Dedifferentiated amniotic fluid mesenchymal stem cell (primary cell): ENCODE data around the gene PLXND1.

Experiments
- DNase-seq: peaks from one replicate; pipeline ENCODE4 v3.0.0-alpha.2; 2016; ENCODE audit errors: extremely low spot score

Gene PLXND1

DNA sequence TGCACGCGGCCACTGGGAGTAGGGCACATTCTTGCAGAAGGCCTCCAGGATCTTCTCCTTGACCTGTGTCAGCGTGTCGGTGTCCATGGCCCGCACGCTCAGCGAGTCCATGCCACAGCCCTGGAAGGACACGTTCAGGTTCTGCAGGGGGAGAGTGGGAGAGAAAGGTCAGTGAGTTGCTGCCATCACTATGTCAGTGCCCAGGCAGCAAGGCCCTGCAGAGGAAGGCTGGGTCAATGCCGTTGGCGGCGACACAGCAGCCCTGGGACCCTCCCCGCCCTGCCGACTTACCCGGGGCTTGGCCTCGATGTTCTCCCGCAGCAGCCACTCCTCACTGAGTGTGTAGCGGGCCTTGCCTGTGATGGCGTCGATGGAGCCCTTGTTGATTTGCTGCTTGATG lies 43.7 kb downstream of the PLXND1 start:
- DNase-seq, result no peak

DNA sequence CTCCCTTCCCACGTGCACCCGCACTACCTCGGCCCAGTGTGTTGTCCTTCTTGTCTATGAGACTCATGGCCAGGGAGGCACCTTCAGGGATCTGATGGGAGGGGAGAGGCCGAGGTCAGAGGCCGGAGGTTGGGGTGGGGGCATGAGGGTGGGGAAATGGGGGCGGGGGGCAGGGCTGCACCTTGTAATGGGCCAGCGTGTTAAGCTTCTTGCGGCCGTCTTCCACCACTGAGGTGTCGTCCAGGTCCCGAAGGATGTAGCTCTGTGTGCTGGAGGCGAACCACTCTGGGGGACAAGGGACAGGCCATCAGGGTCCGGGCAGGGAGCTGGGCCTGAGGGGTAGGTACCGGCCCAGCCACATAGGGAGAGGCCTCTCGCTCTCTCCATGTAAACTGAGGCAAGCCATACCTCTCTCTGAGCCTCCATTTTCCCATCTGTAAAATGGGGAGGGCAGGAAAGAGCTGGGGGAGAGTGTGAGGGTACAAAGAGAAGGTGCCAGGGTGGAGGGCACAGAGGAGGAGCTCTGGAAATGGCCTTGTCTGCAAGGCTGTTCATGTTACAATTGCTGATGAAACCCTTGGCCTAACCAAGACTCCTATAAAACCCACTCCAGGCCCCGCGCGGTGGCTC lies 44.7 kb downstream of the PLXND1 start:
- DNase-seq, result no peak

DNA sequence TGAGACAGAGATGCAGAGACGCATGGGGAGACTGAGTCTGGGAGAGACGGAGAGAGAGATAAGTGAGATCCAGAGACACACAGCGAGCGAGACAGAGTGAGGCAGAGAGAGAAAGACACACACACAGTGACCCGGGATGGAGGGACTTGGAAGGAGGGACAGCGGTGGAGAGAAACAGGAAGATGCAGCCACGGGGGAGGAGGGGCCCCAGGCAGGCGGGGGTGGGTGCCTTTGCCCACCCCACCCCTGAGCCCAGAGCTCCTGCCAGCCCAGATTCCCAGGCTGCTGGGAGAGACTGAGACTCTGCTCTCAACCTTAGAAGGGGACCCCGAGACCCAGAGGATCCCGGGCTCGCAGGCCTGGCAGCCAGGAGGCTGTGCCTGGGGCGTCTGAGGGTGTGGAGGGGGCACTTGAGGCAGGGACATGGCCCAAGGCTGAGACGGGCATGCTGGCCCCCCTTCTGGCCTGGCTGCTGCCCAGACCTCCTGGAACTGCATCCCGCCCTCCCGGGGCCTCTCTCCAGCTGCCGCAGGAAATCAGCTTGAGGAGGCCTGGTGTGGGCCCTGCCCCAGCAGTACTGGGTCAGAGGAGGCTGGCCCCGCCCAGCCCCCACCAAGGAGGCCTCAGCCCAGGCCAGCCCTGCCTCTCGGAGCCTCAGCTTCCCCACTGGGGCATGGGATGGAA lies 45.4 kb downstream of the PLXND1 start:
- peak; percentile 83 for DNase-seq

DNA sequence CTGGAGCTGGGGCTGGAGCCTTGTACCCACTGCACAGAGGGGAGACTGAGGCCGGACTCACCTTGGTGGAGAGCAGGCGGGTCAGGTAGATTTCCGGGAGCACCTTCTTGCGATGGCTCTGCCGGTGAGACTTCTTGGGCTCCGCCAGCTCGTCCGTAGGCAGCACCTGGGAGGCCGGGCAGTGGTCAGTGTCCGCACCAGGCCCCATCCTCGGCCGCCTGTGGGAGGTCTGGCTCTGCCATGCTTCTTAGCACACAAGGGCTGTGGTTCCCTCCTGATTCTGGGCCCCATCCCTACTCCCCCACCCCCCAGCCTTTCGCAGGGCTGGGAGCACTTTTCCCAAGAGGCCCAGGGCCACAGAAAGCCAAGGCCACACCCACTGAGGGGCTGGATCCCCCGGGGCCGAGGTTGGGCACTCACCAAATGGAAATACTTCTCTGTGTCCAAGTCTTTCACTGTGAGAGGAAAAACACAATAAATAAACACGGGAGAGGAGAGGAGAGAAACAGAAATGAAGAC lies 46.1 kb downstream of the PLXND1 start:
- peak; percentile 62 for DNase-seq

DNA sequence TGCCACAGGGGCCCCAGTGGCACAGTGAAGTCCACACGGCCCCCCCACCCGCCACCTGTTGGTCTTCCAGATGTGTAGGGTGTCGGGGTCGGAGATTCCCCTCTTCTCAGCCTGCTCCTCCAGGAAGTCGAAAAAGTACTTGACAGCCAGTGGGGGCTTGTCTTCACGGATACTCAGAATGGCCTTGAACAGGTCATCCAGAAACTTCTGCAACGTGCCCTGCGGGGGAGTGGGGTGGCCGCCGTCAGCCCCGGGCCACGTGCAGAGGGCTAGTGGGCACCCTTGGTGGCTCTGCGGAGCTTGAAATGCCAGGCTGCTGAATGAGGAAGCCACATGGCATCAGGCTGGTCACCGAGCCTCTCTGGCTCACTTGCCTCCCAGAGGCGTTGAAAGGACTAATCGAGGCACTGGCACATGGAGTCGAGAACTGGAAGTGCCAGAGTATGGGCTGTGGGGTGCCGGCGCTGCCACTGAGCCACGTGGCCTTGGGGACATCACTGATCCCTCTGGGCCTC lies 46.9 kb downstream of the PLXND1 start:
- DNase-seq, result no peak

DNA sequence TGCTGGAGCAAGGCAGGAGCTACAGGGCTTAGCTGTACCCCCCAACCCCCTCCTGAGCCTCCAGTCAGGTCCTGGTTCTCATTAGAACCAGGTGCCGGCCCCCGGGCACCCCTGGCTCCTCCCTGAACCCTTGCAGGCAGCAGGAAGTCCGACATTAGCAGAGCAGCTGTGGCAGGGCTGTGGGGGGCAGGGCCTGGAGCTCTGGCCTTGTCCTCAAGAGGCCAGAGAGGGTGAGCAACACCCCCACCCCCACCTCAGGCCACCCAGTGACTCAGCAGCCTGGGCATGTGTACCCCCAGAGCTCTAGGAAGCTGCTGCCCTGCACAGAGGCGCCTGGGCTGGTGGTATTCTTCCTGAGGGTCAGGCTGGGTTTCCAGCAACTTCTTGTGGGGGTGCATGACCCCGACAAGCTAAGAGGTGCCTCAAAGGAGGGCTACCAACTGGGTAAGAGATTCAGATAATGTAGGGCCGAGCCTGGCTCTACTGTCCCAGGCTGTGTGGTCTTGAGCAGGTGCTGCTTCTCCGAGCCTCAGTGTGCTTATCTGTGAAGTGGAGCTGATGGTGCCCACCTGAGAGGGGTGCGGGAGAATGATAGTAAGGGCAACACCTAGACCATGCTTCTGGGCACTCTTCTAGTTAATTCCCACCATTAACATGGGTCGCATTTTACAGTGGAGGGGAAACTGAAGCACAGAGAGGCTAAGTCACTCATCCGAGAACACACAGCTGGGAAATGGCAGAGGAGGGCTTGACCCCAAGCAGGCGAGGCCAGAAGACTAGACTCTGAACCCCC lies 47.5 kb downstream of the PLXND1 start:
- DNase-seq, result no peak

DNA sequence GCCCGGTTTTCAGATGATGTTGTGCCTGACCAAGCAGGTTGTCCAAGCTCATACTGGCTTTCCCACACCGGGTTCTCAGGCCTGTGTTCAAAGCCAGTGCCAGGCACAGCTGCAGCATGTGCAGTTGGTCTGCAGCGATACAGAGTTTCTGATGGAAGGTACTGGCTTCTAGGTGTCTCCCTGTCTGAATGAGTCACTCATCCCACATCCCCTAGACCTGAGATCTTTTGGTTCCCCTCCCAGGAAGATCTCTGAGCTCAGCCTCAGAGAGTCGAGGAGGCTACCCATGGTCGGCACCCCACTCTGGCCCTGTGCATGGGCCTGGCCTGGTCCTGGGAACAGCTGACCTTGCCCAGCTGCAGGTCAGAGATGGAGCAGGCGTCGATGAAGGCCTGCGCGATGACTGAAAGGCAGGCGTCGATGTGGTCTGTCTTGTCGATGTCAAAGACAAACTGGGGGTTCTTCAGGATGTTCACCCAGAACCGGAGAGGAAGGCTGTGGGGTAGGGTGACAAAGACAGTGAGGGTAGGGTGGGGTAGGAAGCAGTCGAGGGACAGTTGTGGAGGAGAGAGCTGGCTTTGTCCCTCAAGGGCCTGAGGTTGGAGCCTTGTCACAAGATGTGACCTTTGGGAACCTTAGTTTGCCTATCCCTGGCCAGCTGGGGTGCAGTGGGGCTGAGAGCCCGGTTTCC lies 48.2 kb downstream of the PLXND1 start:
- DNase-seq, result no peak

DNA sequence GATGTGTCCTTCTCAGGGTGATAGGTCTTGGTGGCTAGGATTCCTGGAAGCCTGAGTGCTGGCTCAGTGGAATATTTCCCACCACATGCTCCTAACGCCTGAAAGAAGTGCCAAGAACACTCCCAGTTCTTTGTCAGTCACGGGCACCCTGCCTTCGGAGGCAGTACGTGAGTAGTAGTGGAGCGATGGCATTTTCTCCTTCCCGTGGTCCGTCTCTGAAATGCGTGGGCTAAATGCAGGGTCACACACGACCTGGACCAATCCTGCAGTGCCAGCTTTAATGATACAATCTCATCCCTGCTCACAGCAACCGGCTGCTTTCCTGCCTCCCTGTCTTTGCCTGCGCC lies 49.0 kb downstream of the PLXND1 start:
- DNase-seq, result no peak

DNA sequence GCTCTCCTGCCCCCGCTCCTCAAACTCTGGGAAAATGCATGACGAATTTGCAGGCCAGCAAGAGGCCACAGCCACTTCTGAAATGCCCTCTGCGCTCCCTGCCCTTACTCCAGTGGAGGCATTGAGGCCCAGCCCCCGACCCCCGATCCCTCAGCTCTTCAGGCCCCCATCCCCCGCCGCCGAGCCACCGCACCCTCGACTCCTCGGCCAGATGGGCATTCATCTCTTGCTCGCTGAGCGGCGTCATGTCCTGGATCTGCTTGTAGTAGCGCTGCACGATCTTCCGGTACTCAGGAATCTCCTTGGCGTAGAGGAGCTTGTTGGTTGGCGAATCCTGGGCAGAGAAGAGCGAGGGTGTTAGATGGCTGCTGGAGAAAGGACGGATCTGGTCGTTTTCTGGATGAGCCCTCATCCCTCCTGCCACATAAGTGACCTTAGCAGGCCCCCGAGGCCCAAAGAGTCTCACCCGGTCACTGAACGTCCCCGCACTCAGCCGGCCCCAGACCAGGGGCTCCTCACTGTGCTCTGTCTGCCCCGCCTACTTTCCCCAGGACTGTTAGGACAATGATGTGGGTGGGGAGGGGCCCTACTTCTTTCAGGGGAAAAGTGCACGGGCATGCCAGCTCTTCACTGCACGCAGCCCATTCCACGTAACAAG lies 49.5 kb downstream of the PLXND1 start:
- no peak for DNase-seq

DNA sequence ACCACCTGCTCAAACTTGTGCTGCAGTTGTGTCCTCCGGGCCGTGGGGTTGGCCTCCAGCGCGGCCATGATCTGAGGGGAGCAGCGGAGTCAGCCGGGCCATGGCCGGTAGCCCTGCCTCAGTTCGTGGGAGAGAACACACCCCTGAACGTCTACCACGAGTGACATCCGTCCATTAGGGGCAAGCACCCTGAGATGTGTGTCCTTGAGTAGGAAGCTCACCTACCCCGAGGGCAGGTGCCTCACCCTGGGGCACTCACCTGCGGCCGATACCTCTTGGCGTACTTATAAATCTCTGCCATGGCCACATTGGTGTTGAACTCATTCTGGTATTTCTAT lies 50.1 kb downstream of the PLXND1 start:
- no peak for DNase-seq

DNA sequence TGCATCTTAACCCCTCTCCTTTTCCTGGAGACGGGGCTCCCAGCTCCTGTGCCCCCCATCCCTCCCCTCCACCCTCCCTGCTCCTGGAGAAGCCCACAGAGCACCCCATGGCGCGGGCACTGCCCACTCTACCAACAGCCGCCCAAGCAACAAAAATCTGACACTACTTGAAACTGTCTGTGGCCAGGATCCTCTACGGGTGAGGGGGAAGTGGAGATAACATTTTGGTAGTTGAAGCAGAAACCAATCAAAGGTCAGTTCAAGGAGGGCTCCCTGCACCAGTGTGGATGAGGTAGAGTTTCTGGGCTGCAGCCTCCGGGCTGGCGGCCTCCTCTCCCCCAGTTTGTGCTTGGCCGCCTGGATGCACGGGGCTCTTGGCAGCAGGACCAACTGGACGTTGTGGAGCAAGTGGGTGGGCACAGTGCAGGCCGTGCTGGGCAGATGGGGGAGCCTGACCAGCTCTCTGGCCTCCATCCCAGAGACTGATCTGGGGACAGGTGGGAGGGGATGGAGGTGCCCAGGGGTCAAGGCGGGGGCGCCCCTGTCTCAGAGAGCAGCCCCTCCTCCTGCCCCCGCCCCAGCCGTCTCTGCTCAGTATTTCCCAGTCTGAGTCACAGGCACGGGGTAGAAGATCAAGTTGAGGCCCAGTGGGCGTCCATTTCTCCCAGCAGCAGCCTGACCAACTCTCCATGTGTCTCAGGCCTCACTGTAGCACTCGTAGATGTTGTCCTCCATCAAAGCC lies 50.7 kb downstream of the PLXND1 start:
- no peak for DNase-seq

DNA sequence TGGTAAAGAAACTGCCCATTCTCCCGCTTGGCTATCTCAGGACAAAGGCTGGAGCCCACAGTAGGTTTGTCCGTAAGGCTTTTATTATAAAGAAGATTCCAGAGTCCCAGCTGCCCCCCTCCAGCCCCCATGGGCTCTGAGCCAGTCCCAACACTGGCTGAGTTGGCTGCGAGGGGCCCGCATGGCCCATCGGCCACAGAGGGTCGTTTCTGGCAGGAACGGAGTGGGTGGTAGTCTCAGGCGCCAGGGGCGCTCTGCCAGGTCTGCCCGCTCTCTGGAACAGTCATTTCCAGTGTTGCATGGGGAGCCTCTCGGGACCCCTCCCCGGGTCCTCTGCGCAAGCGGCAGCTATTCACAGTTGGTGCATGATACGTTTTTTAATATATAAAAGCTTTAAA lies 51.3 kb downstream of the PLXND1 start:
- no peak for DNase-seq

DNA sequence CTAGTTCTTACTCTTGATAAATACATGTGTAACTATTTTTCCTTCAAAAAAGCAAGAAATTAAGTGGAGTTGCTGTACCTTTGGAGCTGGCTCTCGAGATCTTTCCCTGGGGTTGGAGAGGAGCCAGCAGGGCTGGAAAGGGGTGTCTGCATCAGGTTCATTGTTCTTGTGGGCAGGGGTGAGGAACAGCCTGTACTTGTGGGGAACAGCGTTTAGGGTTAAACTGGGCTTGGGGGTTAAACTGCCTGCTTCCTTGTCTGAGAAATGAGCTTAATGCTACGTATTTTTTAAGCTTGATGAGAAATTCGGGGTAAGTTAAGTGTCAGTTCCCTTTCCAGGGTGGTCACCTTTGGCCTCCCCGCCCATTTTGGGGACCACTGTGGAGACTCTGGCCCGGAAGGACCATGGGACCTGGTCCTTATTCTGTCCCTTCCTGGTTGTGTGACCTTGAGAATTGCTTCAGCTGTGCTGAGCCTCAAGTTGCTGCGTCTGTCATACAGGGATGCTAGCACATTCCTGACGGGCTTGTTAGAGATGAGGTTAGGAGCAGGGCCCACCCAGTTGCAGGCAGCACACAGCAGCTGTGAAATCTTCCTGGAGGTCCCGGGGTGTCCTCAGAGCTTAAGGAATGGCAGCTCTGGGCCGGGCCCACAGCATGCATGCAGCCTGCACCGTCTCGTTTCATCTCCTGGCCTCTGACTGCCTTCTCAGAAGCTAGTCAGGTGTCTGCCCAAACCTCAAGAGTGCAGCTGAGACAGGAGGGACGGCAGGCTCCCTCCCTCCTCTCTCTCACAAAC lies 51.9 kb downstream of the PLXND1 start:
- DNase-seq, result no peak

DNA sequence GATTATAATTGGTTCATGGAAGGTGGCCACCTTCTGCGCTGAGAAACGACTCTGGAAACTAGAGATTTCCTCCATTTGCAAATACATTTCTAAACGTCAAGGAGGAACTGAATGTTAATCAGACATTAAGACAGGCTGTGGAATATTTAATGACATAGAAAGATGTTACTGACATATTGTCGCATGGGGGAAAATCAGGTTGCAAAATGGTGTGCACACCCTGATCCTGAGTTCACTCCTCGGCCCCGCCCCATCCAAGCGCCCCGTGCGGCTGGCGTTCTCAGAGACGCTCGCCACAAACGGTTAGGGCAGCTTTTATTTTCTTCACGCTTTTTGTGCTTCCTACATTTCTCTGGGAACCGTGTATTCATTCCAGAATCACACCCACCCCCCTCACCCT lies 52.8 kb downstream of the PLXND1 start:
- no peak for DNase-seq

DNA sequence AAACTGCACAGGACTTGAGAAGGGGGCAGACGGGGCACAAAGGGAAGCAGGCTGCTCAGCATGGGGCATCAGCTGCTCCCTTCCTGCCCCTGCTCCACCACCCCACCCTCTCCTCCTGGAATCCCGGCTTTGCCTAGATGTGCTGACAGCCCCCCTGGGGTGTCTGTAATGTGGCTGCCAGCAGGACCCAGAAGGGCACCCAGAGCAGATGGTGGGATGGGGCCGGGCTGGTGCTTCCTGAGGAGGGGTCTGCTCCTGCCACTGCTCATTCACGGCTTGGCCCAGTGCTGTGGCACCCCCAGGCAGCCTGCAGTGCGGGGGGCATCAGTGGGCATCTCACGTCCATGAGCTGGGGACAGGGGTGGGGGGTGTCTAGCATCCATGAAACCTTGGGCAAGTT lies 53.3 kb downstream of the PLXND1 start:
- no peak for DNase-seq

DNA sequence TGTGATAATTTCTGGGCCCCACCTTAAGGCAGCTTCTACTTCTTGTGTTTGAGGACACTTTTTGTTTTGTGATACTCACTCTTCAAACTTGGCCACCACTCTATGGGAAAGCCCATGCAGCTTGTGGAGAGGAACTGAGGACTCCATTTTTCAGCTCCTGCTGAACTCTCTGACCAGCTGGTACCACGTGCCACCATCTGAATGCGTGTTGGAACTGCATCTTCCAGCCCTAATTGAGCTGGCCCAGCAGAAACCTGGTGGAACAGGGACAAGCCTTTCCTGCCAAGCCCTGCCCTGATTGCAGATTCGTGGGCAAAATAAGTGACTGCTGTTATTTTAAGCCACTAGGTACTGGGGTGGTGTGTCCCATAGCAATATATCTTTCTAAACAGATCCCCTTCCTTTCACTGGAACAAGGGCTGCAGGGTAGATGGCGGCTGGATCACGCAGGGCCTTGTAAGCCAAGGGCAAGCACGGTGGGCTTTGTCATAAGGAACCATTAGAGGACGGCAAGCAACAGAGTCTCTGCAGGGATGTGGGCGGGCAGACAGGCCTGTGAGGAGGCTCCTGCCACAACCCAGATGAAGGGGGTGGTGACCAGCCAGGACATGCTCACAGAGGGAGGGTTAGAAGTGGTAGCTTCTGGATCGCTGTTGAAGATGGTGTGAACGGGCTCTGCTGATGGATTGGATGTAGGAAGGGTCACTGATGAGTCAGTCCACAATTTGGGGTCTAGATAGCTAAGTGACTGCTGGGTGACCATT lies 54.0 kb downstream of the PLXND1 start:
- DNase-seq, result no peak

DNA sequence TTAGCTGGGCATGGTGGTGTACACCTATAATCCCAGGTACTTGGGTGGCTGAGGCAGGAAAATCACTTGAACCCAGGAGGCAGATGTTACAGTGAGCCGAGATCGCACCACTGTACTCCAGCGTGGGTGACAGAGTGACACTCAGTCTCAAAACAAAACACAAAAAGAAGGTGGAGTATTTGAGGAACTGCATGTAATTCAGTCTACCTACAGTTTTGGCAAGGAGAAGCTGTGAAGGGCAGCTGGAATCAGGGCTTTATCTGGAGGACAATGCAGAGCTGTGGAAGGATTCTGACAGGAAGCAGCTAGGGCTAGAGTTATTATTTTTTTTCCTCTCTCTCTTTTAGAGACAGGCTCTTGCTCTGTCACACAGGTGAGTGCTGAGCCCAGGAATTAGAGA lies 56.7 kb downstream of the PLXND1 start:
- DNase-seq, result no peak

DNA sequence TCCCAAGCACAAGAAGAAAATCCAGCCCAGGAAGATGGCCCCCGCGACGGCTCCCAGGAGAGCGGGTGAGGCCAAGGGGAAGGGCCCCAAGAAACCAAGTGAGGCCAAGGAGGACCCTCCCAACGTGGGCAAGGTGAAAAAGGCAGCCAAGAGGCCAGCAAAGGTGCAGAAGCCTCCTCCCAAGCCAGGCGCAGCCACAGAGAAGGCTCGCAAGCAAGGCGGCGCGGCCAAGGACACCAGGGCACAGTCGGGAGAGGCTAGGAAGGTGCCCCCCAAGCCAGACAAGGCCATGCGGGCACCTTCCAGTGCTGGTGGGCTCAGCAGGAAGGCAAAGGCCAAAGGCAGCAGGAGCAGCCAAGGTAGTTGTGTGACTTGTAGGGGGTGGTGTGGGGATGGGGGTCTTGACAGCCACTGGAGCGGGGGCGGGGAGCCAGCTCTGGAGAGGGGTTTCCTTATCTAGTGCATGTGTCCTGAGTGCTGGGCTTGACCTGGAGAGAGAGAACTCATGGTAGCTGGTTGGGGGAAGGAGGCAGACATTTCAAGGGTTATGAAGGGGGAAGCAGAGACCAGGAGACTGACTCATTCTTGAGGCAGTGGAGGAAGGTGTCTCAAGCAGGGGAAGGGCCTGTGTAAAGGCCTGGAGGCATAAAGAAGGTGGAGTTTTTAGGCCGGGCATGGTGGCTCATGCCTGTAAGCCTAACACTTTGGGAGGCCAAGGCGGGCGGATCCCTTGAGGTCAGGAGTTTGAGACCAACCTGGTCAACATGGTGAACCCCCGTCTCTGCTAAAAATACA lies 57.3 kb downstream of the PLXND1 start:
- no peak for DNase-seq
